Panc1 (cell line): Measurements from ENCODE around the gene ZNF81. TPM values are rescaled to one million over a fixed set of nuclear protein-coding genes. Genes with fewer than 3 reads are reported as not detected.
"Not testable (repeated sequence)": the region's sequence is repeated elsewhere in the genome, so short reads cannot be mapped to it uniquely, and the experiment has no call there.

Experiments used
- ATAC-seq: fragments of 200-7000 bp; cut with Tn5 transposase; 2 replicates; pipeline ENCODE4 v1.9.1; 2020; ENCODE audit warnings: mild to moderate bottlenecking, moderate library complexity
- BruUV-seq: library from RNA; stranded (reverse); fragments of 400-500 nt; replicated peaks from 2 replicates; lab custom pipeline; 2021; lab: Mats Ljungman, UMichigan
- CTCF ChIA-PET: fragments of 300-600 bp; sonication (Branson Sonifier 250); formaldehyde crosslinking; loops from one replicate; lab custom pipeline; 2022; ENCODE audit warnings: antibody characterized with exemption; lab: Charles Lee
- POLR2A ChIA-PET: fragments of 300-600 bp; sonication (Branson Sonifier 250); formaldehyde crosslinking; loops from one replicate; lab custom pipeline; 2022; ENCODE audit warnings: antibody characterized with exemption; lab: Charles Lee
- DNase-seq: peaks from one replicate; pipeline ENCODE4 v3.0.0-alpha.2; 2010; ENCODE audit warnings: low read depth, low spot score
- H3K27ac ChIP-seq: 2 replicates; pipeline ENCODE4 v1.5.1; 2011; ENCODE audit warnings: mild to moderate bottlenecking, low read length, inconsistent platforms
- H3K27me3 ChIP-seq: fragments of 200-500 bp; sonication (Bioruptor generic); 2 replicates; pipeline ENCODE4 v1.6.0; 2014; ENCODE audit warnings: low read length, inconsistent platforms; ENCODE audit not compliant: control insufficient read depth, insufficient read depth
- H3K36me3 ChIP-seq: fragments of 200-500 bp; sonication (Bioruptor generic); 2 replicates; pipeline ENCODE4 v1.5.1; 2014; ENCODE audit warnings: inconsistent platforms, mild to moderate bottlenecking, low read length, moderate library complexity; ENCODE audit not compliant: control insufficient read depth, insufficient read depth
- H3K4me1 ChIP-seq: 2 replicates; pipeline ENCODE4 v1.5.1; 2011; ENCODE audit warnings: inconsistent platforms, mild to moderate bottlenecking, low read length, moderate library complexity; ENCODE audit not compliant: control insufficient read depth, insufficient read depth
- H3K4me3 ChIP-seq, 2 experiments: 2 replicates each; pipeline ENCODE4 v1.5.1; 2011 to 2012; ENCODE audit warnings: low read depth in 2 of 2, low read length in 2 of 2, mild to moderate bottlenecking in 2 of 2, inconsistent platforms in 1 of 2, moderate library complexity in 1 of 2
- H3K9me3 ChIP-seq: fragments of 200-500 bp; sonication (Bioruptor generic); 2 replicates; pipeline ENCODE4 v1.5.1; 2014; ENCODE audit warnings: low read depth, mild to moderate bottlenecking, inconsistent platforms, low read length, moderate library complexity; ENCODE audit not compliant: control insufficient read depth, insufficient read depth
- POLR2AphosphoS5 ChIP-seq: IDR thresholded peaks from 2 replicates; pipeline ENCODE4 v1.6.1; 2012; ENCODE audit warnings: mild to moderate bottlenecking, low read depth, low read length, moderate library complexity
- SIN3A ChIP-seq: IDR thresholded peaks from 2 replicates; pipeline ENCODE4 v1.6.1; 2012; ENCODE audit warnings: low read depth, mild to moderate bottlenecking, low read length, moderate library complexity, borderline replicate concordance; ENCODE audit not compliant: insufficient read depth
- TCF7L2 ChIP-seq: IDR thresholded peaks from 2 replicates; pipeline ENCODE4 v1.6.1; 2011; ENCODE audit warnings: mild to moderate bottlenecking, low read depth, low read length, inconsistent platforms
- in situ Hi-C: cut with HindIII; loops from 2 replicates; pipeline ENCODE4 v1.10.0; 2016; ENCODE audit warnings: low sequenced_read_pairs, low pct_unique_long_range_greater_than_20kb
- intact Hi-C: fragments of 100-400 bp; cut with micrococcal nuclease; formaldehyde crosslinking; loops from one replicate; pipeline ENCODE4 v1.10.0; 2022; ENCODE audit not compliant: unreplicated experiment
- total RNA-seq: library from RNA; stranded (reverse); gene quantifications from one replicate; pipeline ENCODE4 v1.2.1, GENCODE V29; 2021; ENCODE audit not compliant: unreplicated experiment
- TF ChIP-seq, protein P1 (sequence below), 2 experiments: IDR thresholded peaks; 2 replicates each; pipeline ENCODE4 v1.6.1; 2011 to 2012; ENCODE audit warnings: low read depth in 2 of 2, control low read depth in 1 of 2, low read length in 1 of 2, mild to moderate bottlenecking in 1 of 2, moderate library complexity in 1 of 2; ENCODE audit not compliant: insufficient read depth in 1 of 2
- TF ChIP-seq, protein P2 (sequence below): fragments of 450-650 bp; IDR thresholded peaks from 2 replicates; pipeline ENCODE4 v1.5.1; 2017; ENCODE audit warnings: mild to moderate bottlenecking

ZNF81 gene
- total RNA-seq, 1 experiment from 2014 or later, result 10.7 TPM

DNA sequence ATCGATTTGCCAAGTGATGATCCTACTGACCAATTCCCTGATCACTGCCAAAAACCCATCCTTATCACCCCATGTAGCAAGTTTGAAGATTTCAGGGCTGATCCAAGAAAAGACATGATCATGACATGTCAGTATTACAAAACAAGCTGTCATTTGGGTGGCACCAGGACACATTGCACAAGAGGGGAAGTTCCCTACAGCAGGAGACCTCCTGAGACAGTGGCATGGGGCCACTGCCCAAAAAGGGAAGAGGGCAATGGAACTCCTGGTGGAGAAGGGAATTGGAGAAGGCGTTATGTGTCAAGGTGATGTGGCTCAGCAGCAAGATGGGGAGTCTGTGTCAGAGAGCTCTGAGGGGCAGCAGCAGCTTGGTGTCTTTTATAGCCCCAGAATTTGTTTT is 123.7 kb downstream of the ZNF81 start:
- Histone ChIP-seq H3K36me3 (no peaks in the 10 kb centered on the region), H3K4me1 (no peaks in the 10 kb centered on the region), H3K27me3 (no peaks in the 10 kb centered on the region), H3K4me3 (no peak overlapping the region), H3K27ac (no peak overlapping the region), H3K9me3 (no peaks in the 10 kb centered on the region; the same call in 1 of the 2 replicates)
- in situ Hi-C loops, result no loop called here
- ATAC-seq (no peak), DNase-seq (no peak)
- CTCF ChIA-PET, result no interaction called here
- BruUV-seq, result no TSS peak
- intact Hi-C loops, result no loop called here
- POLR2A ChIA-PET, result interaction anchor here (0.6 kb wide), 1 partner anchor 131 kb away, joined by 4 read pairs; no protein-coding TSS in a partner anchor
- TF ChIP-seq SIN3A (no peak), TCF7L2 (no peak), POLR2AphosphoS5 (no peak)
- TF ChIP-seq, protein P1, sequence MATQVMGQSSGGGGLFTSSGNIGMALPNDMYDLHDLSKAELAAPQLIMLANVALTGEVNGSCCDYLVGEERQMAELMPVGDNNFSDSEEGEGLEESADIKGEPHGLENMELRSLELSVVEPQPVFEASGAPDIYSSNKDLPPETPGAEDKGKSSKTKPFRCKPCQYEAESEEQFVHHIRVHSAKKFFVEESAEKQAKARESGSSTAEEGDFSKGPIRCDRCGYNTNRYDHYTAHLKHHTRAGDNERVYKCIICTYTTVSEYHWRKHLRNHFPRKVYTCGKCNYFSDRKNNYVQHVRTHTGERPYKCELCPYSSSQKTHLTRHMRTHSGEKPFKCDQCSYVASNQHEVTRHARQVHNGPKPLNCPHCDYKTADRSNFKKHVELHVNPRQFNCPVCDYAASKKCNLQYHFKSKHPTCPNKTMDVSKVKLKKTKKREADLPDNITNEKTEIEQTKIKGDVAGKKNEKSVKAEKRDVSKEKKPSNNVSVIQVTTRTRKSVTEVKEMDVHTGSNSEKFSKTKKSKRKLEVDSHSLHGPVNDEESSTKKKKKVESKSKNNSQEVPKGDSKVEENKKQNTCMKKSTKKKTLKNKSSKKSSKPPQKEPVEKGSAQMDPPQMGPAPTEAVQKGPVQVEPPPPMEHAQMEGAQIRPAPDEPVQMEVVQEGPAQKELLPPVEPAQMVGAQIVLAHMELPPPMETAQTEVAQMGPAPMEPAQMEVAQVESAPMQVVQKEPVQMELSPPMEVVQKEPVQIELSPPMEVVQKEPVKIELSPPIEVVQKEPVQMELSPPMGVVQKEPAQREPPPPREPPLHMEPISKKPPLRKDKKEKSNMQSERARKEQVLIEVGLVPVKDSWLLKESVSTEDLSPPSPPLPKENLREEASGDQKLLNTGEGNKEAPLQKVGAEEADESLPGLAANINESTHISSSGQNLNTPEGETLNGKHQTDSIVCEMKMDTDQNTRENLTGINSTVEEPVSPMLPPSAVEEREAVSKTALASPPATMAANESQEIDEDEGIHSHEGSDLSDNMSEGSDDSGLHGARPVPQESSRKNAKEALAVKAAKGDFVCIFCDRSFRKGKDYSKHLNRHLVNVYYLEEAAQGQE (IDR thresholded peaks at IDR 0.05; ENCODE audit: insufficient read depth in 1 of 2, low read depth in 2 of 2, low read length in 1 of 2), result no peak
- TF ChIP-seq, protein P2, sequence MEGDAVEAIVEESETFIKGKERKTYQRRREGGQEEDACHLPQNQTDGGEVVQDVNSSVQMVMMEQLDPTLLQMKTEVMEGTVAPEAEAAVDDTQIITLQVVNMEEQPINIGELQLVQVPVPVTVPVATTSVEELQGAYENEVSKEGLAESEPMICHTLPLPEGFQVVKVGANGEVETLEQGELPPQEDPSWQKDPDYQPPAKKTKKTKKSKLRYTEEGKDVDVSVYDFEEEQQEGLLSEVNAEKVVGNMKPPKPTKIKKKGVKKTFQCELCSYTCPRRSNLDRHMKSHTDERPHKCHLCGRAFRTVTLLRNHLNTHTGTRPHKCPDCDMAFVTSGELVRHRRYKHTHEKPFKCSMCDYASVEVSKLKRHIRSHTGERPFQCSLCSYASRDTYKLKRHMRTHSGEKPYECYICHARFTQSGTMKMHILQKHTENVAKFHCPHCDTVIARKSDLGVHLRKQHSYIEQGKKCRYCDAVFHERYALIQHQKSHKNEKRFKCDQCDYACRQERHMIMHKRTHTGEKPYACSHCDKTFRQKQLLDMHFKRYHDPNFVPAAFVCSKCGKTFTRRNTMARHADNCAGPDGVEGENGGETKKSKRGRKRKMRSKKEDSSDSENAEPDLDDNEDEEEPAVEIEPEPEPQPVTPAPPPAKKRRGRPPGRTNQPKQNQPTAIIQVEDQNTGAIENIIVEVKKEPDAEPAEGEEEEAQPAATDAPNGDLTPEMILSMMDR, result no peak

GRCh38 chrX:47961830-47962229 is 125.1 kb downstream of the ZNF81 start:
- H3K9me3 ChIP-seq, H3K4me1 ChIP-seq, CTCF ChIA-PET, H3K4me3 ChIP-seq, BruUV-seq, H3K27me3 ChIP-seq, H3K36me3 ChIP-seq, H3K27ac ChIP-seq, DNase-seq, intact Hi-C loops, POLR2A ChIA-PET, ATAC-seq, in situ Hi-C loops: not testable (repeated sequence)

GRCh38 chrX:47965526-47965925 is 128.8 kb downstream of the ZNF81 start:
- CTCF ChIA-PET, result not testable (repeated sequence)

More at GRCh38 chrX:47965526-47965925, 128.8 kb downstream of the ZNF81 start:
- H3K36me3 ChIP-seq, DNase-seq, intact Hi-C loops, H3K27me3 ChIP-seq, in situ Hi-C loops, POLR2A ChIA-PET, ATAC-seq, H3K9me3 ChIP-seq, H3K4me1 ChIP-seq, H3K27ac ChIP-seq, H3K4me3 ChIP-seq, BruUV-seq: not testable (repeated sequence)

Other genes with a start within 250 kb of the ZNF81 start
- 1.0 TPM for gene SYN1, start 217.0 kb upstream of the ZNF81 start, total RNA-seq
- gene CFP, start 207.0 kb upstream of the ZNF81 start, total RNA-seq, result 0.59 TPM
- gene ELK1, start 186.3 kb upstream of the ZNF81 start, total RNA-seq, result 64.6 TPM
- 129 TPM for gene UXT, start 177.7 kb upstream of the ZNF81 start, total RNA-seq
- gene ZNF182, start 167.1 kb downstream of the ZNF81 start, total RNA-seq, result 11.1 TPM
- not detected for gene SPACA5, start 170.1 kb downstream of the ZNF81 start, total RNA-seq
- gene ZNF630, start 234.7 kb downstream of the ZNF81 start, total RNA-seq, result 3.0 TPM